ENCODE results near the gene KRTAP4-8.

DNA sequence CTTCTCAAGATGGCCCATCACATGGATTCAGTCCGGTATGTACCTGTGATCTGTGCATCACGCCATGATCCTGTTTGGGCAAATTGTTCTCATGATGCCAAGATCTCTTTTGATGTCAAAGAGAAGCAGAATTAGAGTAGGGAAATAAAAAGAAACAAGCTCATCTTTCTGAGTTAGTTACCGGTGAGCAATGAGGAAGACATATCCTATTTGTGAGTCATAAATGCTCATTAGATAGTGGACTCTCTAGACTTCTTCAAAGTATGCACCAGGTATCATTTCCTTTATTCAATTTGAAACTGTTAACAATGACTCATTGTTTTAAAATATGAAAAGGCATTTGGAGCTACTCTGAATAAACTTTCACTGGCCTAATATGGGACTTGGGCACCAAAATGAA, 34.0 kb upstream of the KRTAP4-8 start:
- TF ChIP-seq, protein P1, sequence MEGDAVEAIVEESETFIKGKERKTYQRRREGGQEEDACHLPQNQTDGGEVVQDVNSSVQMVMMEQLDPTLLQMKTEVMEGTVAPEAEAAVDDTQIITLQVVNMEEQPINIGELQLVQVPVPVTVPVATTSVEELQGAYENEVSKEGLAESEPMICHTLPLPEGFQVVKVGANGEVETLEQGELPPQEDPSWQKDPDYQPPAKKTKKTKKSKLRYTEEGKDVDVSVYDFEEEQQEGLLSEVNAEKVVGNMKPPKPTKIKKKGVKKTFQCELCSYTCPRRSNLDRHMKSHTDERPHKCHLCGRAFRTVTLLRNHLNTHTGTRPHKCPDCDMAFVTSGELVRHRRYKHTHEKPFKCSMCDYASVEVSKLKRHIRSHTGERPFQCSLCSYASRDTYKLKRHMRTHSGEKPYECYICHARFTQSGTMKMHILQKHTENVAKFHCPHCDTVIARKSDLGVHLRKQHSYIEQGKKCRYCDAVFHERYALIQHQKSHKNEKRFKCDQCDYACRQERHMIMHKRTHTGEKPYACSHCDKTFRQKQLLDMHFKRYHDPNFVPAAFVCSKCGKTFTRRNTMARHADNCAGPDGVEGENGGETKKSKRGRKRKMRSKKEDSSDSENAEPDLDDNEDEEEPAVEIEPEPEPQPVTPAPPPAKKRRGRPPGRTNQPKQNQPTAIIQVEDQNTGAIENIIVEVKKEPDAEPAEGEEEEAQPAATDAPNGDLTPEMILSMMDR (IDR thresholded peaks at IDR 0.05): no peak
- no peak for TF ChIP-seq POLR2A (IDR thresholded peaks at IDR 0.05)

Data from uterus (tissue), 2 donors.